Duodenal mucosa (tissue), 2 donors: ENCODE data around the gene GRHL1.

Source experiments
- H3K27ac ChIP-seq: one replicate; pipeline ENCODE4 v1.7.0; 2013; ENCODE audit warnings: low read depth, low read length
- H3K27me3 ChIP-seq, 2 donors: one replicate each; pipeline ENCODE4 v1.7.0; 2013; ENCODE audit warnings: low read length in 2 of 2, control low read depth in 1 of 2; ENCODE audit not compliant: insufficient read depth in 2 of 2, control insufficient read depth in 1 of 2
- H3K36me3 ChIP-seq, 2 donors: one replicate each; pipeline ENCODE4 v1.7.0; 2013; ENCODE audit warnings: low read length in 2 of 2, control low read depth in 1 of 2; ENCODE audit not compliant: insufficient read depth in 2 of 2, control insufficient read depth in 1 of 2
- H3K4me1 ChIP-seq, 2 donors: one replicate each; pipeline ENCODE4 v1.7.0; 2013; ENCODE audit warnings: low read length in 2 of 2, control low read depth in 1 of 2; ENCODE audit not compliant: insufficient read depth in 2 of 2, control insufficient read depth in 1 of 2
- H3K4me3 ChIP-seq, 2 donors: one replicate each; pipeline ENCODE4 v1.7.0; 2013; ENCODE audit warnings: low read length in 2 of 2, low read depth in 1 of 2
- H3K9ac ChIP-seq, 2 donors: one replicate each; pipeline ENCODE4 v1.7.0; 2013; ENCODE audit warnings: low read length in 2 of 2, low read depth in 1 of 2
- H3K9me3 ChIP-seq, 2 donors: one replicate each; pipeline ENCODE4 v1.7.0; 2013; ENCODE audit warnings: low read length in 2 of 2, control low read depth in 1 of 2; ENCODE audit not compliant: control insufficient read depth in 1 of 2

Gene GRHL1

DNA sequence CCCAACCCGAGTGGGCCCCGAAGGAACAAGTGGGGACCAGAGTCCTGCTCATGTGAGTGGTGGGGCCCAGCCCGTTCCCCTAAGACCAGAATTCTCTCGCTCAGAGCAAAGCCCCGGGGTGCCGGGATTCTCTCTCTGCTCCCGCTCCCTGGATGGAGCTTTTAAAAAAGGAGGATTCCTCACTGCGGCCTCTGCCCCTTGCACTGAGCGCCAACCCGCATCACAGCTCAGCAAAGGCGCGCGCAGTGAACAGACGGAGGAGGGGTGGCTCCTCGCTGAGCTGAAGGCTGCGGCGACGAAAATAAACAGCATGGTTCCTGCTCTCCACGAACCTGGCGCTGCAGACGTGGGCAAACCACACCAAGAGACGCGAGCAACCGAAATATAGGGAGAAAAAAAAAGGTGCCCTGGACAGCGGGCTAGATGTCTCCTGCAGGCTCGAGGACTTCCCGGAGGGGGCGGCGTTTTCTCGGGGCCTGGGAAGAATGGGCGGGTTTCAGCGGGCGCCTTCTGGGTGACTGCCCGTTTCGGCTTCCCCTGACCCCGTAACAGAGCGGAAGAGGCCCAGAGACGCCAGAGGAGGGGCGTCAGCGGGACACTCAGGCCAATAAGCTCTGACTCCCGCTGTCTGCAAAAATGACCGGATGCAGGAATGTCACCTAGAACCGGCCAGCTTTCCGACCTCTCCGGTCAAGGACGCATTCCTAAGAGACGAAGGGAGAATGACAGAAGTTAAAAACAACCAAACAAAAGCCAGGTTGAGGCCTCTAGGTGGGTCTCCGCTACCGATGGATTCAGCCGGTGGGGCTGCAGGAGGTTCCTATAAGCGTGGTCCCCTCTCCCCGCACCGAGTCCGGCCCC lies 91.0 kb downstream of the GRHL1 start:
- Histone ChIP-seq H3K4me1 (peaks cover 9 to 20% of the 10 kb centered on the region in 2 donors), H3K4me3 (peak overlapping the region; percentile 64 to 68), H3K27me3 (no peaks in the 10 kb centered on the region), H3K9me3 (no peaks in the 10 kb centered on the region), H3K36me3 (peaks cover 0 to 7% of the 10 kb centered on the region in 2 donors), H3K9ac (peak overlapping the region in 1 of 2 donors; percentile 63), H3K27ac (peak overlapping the region; percentile 90)

DNA sequence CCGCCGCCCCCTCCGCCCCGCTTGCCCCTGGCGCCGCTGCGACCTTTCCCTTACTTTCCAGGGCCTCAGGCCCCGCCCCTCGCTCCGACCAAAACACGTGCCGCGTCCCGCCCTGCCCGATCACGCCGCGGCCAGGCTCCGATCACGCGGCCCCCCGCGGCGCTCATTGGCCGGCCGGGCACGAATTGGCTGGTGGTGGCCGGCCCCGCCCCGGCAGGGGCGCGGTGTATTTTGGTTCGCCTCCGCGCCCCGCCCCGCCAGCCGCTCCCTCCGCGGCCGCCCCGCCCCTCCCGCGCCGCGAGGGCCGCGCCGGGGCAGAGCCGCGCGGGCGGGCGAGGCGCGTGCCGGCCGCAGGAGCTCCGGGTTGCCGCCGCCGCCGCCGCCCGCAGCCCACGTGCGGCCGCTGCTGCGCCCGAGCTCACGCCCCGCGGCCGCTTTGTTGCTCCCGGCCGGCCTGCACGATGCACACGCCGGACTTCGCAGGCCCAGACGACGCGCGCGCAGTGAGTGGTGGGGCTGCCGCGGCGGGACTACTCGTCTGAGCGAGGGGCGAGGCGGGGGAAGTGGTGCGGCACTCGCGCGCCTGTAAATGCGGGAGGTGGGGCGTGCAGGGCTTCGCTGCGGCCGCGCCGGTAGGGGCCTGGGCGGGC lies 91.9 kb downstream of the GRHL1 start, which contains the start of gene KLF11:
Gene KLF11, plus strand, starts transcription at position 295 of the 650 bp plus-strand sequence. Its CDS starts 167 bp downstream, at position 462.
- peaks cover 12 to 24% of the 10 kb centered on the region in 2 donors for H3K4me1 ChIP-seq
- no peaks in the 10 kb centered on the region for H3K9me3 ChIP-seq
- H3K4me3 ChIP-seq: peak within 1 kb of the TSS; percentile 64 to 70
- peak within 1 kb of the TSS; percentile 99 for H3K27ac ChIP-seq
- H3K36me3 ChIP-seq: peaks cover 5 to 15% of the 10 kb centered on the region in 2 donors
- H3K9ac ChIP-seq: peak within 1 kb of the TSS; percentile 39 to 63
- no peaks in the 10 kb centered on the region for H3K27me3 ChIP-seq

DNA sequence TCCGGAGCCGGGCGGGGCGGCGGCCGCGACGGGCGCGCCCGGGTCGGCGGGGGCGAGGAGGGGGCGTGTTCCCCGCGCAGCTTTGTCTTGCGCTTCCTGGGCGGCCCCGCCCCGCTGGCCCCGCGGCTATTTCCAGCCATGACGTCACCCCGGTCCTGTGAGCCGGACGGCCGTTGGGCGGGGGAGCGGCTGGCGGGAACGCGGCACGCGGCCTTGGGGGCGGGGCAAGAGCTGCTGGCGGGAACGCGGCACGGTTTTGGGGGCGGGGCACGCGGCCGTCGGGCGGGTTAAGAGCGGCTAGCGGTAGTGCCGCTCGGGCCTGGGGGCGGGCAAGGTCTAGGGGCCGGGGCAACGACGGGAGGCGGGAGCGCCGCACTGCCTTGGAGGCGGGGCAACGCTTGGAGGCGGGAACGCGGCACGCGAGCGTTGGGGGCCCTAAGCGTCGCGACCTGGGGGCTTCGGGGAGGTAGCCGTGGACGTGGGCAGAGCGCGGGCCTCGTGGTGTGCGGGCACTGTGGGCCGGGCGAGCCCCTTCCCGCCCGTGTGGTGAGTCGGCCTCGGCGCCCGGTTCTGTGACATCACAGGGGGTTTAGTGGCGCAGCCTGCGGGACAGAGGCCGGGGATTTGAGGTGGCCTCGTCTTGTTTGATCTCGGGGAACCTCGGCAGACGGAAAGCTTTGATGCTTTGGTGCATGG lies 92.6 kb downstream of the GRHL1 start:
- Histone ChIP-seq H3K27me3 (no peaks in the 10 kb centered on the region), H3K9me3 (no peaks in the 10 kb centered on the region), H3K36me3 (peaks cover 5 to 18% of the 10 kb centered on the region in 2 donors), H3K4me3 (peak overlapping the region; percentile 55 to 70), H3K4me1 (peaks cover 15 to 28% of the 10 kb centered on the region in 2 donors), H3K27ac (peak overlapping the region; percentile 99), H3K9ac (peak overlapping the region; percentile 39 to 57)

DNA sequence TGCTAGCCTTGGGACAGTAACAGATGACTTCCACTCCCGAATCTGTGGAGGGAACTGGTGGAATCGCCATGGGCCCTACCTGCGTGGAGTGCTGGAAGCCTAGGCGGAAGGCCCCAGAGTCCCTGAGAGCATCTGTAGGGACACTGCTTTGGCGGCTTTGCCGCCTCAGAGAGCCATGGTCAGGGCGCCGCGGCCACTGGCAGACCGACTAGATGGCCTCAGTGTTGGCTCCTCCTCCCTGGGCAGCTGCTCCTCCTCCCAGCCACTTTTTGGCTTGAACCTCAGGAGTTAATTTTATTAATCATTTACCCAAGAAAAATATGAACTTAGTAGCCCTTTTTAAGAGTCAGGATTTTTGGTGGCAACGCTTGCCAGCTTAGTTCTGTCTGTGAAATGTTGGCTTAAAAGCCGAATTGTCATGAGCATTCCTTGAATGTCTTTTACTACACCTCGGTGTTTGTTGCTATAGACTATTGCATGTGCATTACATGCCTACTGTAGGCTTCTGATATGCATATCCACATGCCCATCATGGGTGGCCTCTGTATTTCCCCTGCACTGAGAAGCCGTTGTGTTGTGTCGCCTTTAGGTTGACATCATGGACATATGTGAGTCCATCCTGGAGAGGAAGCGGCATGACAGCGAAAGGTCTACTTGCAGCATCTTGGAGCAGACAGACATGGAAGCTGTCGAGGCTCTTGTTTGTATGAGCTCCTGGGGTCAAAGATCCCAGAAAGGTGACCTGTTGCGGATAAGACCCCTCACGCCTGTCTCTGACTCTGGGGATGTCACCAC lies 94.3 kb downstream of the GRHL1 start:
- Histone ChIP-seq H3K27ac (no peak overlapping the region), H3K27me3 (no peaks in the 10 kb centered on the region), H3K4me1 (peaks cover 22 to 38% of the 10 kb centered on the region in 2 donors), H3K4me3 (no peak overlapping the region), H3K36me3 (peaks cover 5 to 23% of the 10 kb centered on the region in 2 donors), H3K9ac (no peak overlapping the region), H3K9me3 (no peaks in the 10 kb centered on the region)

DNA sequence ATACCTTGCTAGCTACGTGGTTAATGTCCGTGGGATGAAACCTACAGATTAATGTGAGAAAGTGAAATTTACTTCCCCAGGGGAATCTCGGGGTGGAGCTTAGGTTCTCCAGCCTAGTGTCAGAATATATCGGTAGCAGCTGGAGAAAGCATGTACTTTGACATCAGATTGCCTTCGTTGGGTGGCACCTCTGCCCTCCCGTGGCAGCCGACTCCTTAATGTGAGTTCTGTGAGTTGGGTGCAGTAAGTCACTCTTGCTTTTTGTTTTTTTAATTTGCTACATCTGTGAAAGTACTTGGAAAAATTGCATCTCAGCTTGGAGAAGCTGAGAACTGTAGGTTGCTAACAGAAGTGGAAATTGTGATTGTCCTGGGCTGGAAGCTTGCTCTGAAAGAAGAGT lies 95.4 kb downstream of the GRHL1 start:
- H3K4me1 ChIP-seq: peaks cover 22 to 35% of the 10 kb centered on the region in 2 donors
- H3K9ac ChIP-seq: peak overlapping the region in 1 of 2 donors; percentile 18
- no peak overlapping the region for H3K4me3 ChIP-seq
- H3K27me3 ChIP-seq: no peaks in the 10 kb centered on the region
- peaks cover 5 to 23% of the 10 kb centered on the region in 2 donors for H3K36me3 ChIP-seq
- no peaks in the 10 kb centered on the region for H3K9me3 ChIP-seq
- H3K27ac ChIP-seq: no peak overlapping the region

DNA sequence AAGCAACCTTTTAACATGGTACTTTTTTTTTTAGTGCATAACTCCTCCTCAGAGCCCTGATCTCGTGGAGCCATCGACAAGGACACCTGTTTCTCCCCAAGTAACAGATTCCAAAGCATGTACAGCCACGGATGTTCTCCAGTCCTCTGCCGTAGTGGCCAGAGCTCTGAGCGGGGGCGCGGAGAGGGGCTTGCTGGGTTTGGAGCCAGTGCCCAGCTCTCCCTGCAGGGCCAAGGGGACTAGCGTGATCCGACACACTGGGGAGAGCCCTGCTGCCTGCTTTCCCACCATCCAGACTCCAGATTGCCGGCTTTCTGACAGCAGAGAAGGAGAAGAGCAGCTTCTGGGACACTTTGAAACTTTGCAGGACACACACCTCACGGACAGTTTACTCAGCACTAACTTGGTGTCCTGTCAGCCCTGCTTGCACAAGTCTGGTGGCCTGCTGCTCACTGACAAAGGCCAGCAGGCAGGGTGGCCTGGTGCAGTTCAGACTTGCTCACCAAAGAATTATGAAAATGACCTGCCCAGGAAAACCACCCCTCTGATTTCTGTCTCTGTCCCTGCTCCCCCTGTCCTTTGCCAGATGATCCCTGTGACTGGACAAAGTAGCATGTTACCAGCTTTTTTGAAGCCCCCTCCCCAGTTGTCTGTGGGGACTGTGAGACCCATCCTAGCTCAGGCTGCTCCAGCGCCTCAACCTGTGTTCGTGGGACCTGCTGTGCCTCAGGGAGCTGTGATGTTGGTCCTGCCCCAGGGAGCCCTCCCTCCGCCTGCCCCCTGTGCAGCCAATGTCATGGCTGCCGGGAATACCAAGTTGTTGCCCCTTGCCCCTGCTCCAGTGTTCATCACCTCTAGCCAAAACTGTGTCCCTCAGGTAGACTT lies 96.4 kb downstream of the GRHL1 start:
- peaks cover 6 to 30% of the 10 kb centered on the region in 2 donors for H3K36me3 ChIP-seq
- no peak overlapping the region for H3K27ac ChIP-seq
- no peak overlapping the region for H3K9ac ChIP-seq

DNA sequence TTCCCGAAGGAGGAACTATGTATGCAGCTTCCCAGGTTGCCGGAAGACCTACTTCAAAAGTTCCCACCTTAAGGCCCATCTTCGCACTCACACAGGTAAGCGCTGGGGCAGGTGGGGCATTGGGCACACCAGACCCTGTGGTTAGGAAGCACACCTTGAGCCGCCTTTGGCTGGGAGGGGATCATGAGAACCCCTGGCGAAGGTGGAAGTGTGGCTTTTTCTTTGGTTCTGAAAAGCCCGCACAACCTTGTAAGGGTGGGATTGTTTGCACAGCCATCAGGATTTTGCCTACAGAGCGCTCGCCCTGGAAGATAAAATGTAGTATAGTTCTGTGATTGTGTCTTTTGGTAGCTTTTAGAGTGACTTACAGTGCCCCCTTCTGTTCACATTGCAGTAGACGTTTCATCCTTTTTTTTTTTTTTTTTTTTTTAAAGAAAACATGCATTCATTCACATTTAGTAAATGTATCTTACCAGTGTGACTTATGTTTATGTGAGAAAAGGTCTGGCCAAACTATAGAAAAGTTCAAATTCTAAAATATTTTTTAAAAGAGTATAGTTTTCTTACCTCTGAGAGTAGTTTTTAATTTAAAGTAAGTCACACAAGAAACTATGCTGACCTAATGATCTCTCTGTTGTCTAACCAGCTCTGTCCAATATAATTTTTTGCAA lies 97.1 kb downstream of the GRHL1 start:
- peaks cover 9 to 38% of the 10 kb centered on the region in 2 donors for H3K36me3 ChIP-seq
- no peak overlapping the region for H3K27ac ChIP-seq
- no peak overlapping the region for H3K4me3 ChIP-seq
- peaks cover 22 to 30% of the 10 kb centered on the region in 2 donors for H3K4me1 ChIP-seq
- no peaks in the 10 kb centered on the region for H3K27me3 ChIP-seq
- H3K9me3 ChIP-seq: no peaks in the 10 kb centered on the region
- H3K9ac ChIP-seq: no peak overlapping the region

More for the DNA sequence above, 96.4 kb downstream of the GRHL1 start:
- H3K27me3 ChIP-seq: no peaks in the 10 kb centered on the region
- no peak overlapping the region for H3K4me3 ChIP-seq
- H3K9me3 ChIP-seq: no peaks in the 10 kb centered on the region
- H3K4me1 ChIP-seq: peaks cover 22 to 30% of the 10 kb centered on the region in 2 donors
